Glutamatergic neuron (in vitro differentiated cells): Measurements from ENCODE around the gene TTLL13. TPM values are rescaled to one million over a fixed set of nuclear protein-coding genes. Genes with fewer than 3 reads are reported as not detected.
A peak's percentile ranks its signal among the peaks of the same experiment; 100 is the strongest.
"Not testable (repeated sequence)": the region's sequence is repeated elsewhere in the genome, so short reads cannot be mapped to it uniquely, and the experiment has no call there.

Source experiments
- DNase-seq: peaks from one replicate; pipeline ENCODE4 v3.0.0; 2022
- H3K27ac Mint-ChIP-seq: one replicate; pipeline ENCODE4 v1.8.0; 2020; ENCODE audit warnings: mild to moderate bottlenecking, mixed read lengths, inconsistent platforms; ENCODE audit not compliant: unreplicated experiment
- H3K27me3 Mint-ChIP-seq: one replicate; pipeline ENCODE4 v1.8.0; 2020; ENCODE audit warnings: mild to moderate bottlenecking, moderate library complexity, mixed read lengths, inconsistent platforms; ENCODE audit not compliant: unreplicated experiment
- H3K36me3 Mint-ChIP-seq: one replicate; pipeline ENCODE4 v1.8.0; 2020; ENCODE audit warnings: mild to moderate bottlenecking, mixed read lengths, inconsistent platforms; ENCODE audit not compliant: unreplicated experiment
- H3K4me1 Mint-ChIP-seq: one replicate; pipeline ENCODE4 v1.8.0; 2020; ENCODE audit warnings: mild to moderate bottlenecking, low read depth, mixed read lengths, inconsistent platforms; ENCODE audit not compliant: unreplicated experiment
- H3K4me3 Mint-ChIP-seq: one replicate; pipeline ENCODE4 v1.8.0; 2020; ENCODE audit warnings: mild to moderate bottlenecking, mixed read lengths, inconsistent platforms; ENCODE audit not compliant: unreplicated experiment
- H3K9me3 Mint-ChIP-seq: one replicate; pipeline ENCODE4 v1.8.0; 2020; ENCODE audit warnings: mild to moderate bottlenecking, moderate library complexity, mixed read lengths, inconsistent platforms; ENCODE audit not compliant: unreplicated experiment
- CTCF ChIP-seq: fragments of 200-600 bp; sonication (generic); IDR thresholded peaks from one replicate; pipeline ENCODE4 v1.5.0; 2021; ENCODE audit not compliant: partially characterized antibody, unreplicated experiment
- total RNA-seq: library from RNA; stranded (reverse); fragmentation: NEBNext Ultra II Directional; extraction: Animal tissue kit (Norgen Biotek cat#: 25700); gene quantifications from one replicate; pipeline ENCODE4 v1.2.1, GENCODE V29; 2021; ENCODE audit not compliant: unreplicated experiment

The TTLL13 gene
- total RNA-seq, 1 donor from 2014 or later: not detected

GRCh38 chr15:90300541-90300940 is 51.2 kb downstream of the TTLL13 start:
- no peak for DNase-seq
- Mint-ChIP-seq H3K4me3 (no peak overlapping the region), H3K4me1 (no peaks in the 10 kb centered on the region), H3K9me3 (peaks cover under 1% of the 10 kb centered on the region), H3K27me3 (peaks cover 3% of the 10 kb centered on the region), H3K27ac (no peak overlapping the region), H3K36me3 (no peaks in the 10 kb centered on the region)
- no peak for TF ChIP-seq CTCF

GRCh38 chr15:90300988-90301706 is 51.8 kb downstream of the TTLL13 start:
- TF ChIP-seq CTCF: peak; percentile 91
- no peaks in the 10 kb centered on the region for H3K36me3 Mint-ChIP-seq
- no peak overlapping the region for H3K27ac Mint-ChIP-seq
- H3K9me3 Mint-ChIP-seq: no peaks in the 10 kb centered on the region
- no peak overlapping the region for H3K4me3 Mint-ChIP-seq
- no peaks in the 10 kb centered on the region for H3K4me1 Mint-ChIP-seq
- peak; percentile 86 for DNase-seq
- H3K27me3 Mint-ChIP-seq: peaks cover 2% of the 10 kb centered on the region

- Mint-ChIP-seq H3K27ac (no peak overlapping the region), H3K36me3 (no peaks in the 10 kb centered on the region), H3K27me3 (no peaks in the 10 kb centered on the region), H3K9me3 (no peaks in the 10 kb centered on the region), H3K4me3 (no peak overlapping the region), H3K4me1 (peaks cover 2% of the 10 kb centered on the region)
- DNase-seq: no peak
- TF ChIP-seq CTCF: no peak
Measured at GRCh38 chr15:90301707-90302300, 52.4 kb downstream of the TTLL13 start.

- not testable (repeated sequence) for H3K36me3 Mint-ChIP-seq, H3K27ac Mint-ChIP-seq, H3K4me3 Mint-ChIP-seq, H3K4me1 Mint-ChIP-seq, H3K27me3 Mint-ChIP-seq, H3K9me3 Mint-ChIP-seq, DNase-seq
Measured at GRCh38 chr15:90305355-90305754, 56.0 kb downstream of the TTLL13 start.

GRCh38 chr15:90305932-90306331 is 56.6 kb downstream of the TTLL13 start:
- Mint-ChIP-seq H3K27me3 (no peaks in the 10 kb centered on the region), H3K4me3 (no peak overlapping the region), H3K4me1 (peaks cover 8% of the 10 kb centered on the region), H3K9me3 (no peaks in the 10 kb centered on the region), H3K36me3 (no peaks in the 10 kb centered on the region), H3K27ac (no peak overlapping the region)
- no peak for TF ChIP-seq CTCF
- no peak for DNase-seq
